ENCODE measurements around the gene CLIP2. TPM values are rescaled to one million over a fixed set of nuclear protein-coding genes. Genes with fewer than 3 reads are reported as not detected.

CLIP2 gene
- total and polyA plus RNA-seq, 2 of the 4 experiments (the other 2 are of a cell fraction), result 18.1 to 20.7 TPM

- DNase-seq, result peak; percentile 61
- no peaks in the 10 kb centered on the region for H3K9me1 ChIP-seq (ENCODE audit: insufficient read depth, low read length)
- ChIA-PET CTCF (interaction anchor here (0.6 to 1.1 kb wide), 5 partner anchors 9 to 201 kb away, joined by 3 to 4 read pairs (median 3); no protein-coding TSS in a partner anchor), POLR2A (ENCODE audit: unreplicated experiment) (no interaction called here)
- peak overlapping the region; percentile 85 for H2AFZ ChIP-seq (replicated peaks; ENCODE audit: low read length, poor library complexity)
- H2BK15ac ChIP-seq (ENCODE audit: low read depth, low read length), result no peak overlapping the region
- H4K5ac ChIP-seq (ENCODE audit: low read depth, low read length), result no peak overlapping the region; the same call in 1 of the 2 replicates
- in situ Hi-C loops (cut with MboI; ENCODE audit: low sequenced_read_pairs) (no loop called here), dilution Hi-C loops (cut with HindIII; ENCODE audit: low sequenced_read_pairs, unreplicated experiment) (no loop called here), intact Hi-C loops (cut with micrococcal nuclease) (loop anchor here (2.0 to 10.0 kb wide), 3 partner anchors 127 to 257 kb away; no protein-coding TSS in a partner anchor)
- peaks cover 1% of the 10 kb centered on the region; the same call in 1 of the 2 replicates for H3K4me1 ChIP-seq (ENCODE audit: control insufficient read depth, insufficient read depth, low read length)
- H3K18ac ChIP-seq (ENCODE audit: low read depth, low read length), result no peak overlapping the region
- BruUV-seq (replicated peaks), result no TSS peak
- H3K14ac ChIP-seq (replicated peaks; ENCODE audit: low read depth, low read length), result no peak overlapping the region
- no peak overlapping the region; the same call in 1 of the 2 replicates for H4K91ac ChIP-seq (ENCODE audit: insufficient read depth, low read depth, low read length)
- peak; percentile 99 for ATAC-seq (ENCODE audit: low read depth)
- H3K9me3 ChIP-seq (ENCODE audit: control insufficient read depth, insufficient read depth, low read length), result no peaks in the 10 kb centered on the region
- H3K23ac ChIP-seq (ENCODE audit: low read depth, low read length), result no peak overlapping the region
- TF ChIP-seq MXI1 (IDR thresholded peaks at IDR 0.05; ENCODE audit: borderline replicate concordance, low read depth, low read length) (peak; percentile 74), MAZ (IDR thresholded peaks at IDR 0.05; ENCODE audit: borderline replicate concordance, low read depth, low read length) (no peak; the same call in 1 of the 2 replicates), POLR2A (IDR thresholded peaks at IDR 0.05; ENCODE audit: low read depth, low read length) (peak; percentile 57), MAFK (IDR thresholded peaks at IDR 0.05; ENCODE audit: low read depth, low read length) (no peak), SMC3 (IDR thresholded peaks at IDR 0.05; ENCODE audit: low read depth, low read length) (peak; percentile 97), FOS (IDR thresholded peaks at IDR 0.05; ENCODE audit: low read depth, low read length) (no peak), RAD21 (IDR thresholded peaks at IDR 0.05; ENCODE audit: low read length) (peak; percentile 99), RFX5 (IDR thresholded peaks at IDR 0.05; ENCODE audit: low read depth, low read length) (no peak), BHLHE40 (IDR thresholded peaks at IDR 0.05; ENCODE audit: low read depth, low read length) (no peak), RCOR1 (IDR thresholded peaks at IDR 0.05; ENCODE audit: insufficient replicate concordance, low read length) (no peak), CEBPB (IDR thresholded peaks at IDR 0.05; ENCODE audit: low read depth, low read length) (no peak)
- TF ChIP-seq, protein P1, sequence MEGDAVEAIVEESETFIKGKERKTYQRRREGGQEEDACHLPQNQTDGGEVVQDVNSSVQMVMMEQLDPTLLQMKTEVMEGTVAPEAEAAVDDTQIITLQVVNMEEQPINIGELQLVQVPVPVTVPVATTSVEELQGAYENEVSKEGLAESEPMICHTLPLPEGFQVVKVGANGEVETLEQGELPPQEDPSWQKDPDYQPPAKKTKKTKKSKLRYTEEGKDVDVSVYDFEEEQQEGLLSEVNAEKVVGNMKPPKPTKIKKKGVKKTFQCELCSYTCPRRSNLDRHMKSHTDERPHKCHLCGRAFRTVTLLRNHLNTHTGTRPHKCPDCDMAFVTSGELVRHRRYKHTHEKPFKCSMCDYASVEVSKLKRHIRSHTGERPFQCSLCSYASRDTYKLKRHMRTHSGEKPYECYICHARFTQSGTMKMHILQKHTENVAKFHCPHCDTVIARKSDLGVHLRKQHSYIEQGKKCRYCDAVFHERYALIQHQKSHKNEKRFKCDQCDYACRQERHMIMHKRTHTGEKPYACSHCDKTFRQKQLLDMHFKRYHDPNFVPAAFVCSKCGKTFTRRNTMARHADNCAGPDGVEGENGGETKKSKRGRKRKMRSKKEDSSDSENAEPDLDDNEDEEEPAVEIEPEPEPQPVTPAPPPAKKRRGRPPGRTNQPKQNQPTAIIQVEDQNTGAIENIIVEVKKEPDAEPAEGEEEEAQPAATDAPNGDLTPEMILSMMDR (conservative IDR thresholded peaks at IDR 0.05; ENCODE audit: low read depth, low read length), result peak; percentile 96
- no peak overlapping the region for H3K9ac ChIP-seq (ENCODE audit: low read depth, low read length)
- no peak overlapping the region for H2AK5ac ChIP-seq (ENCODE audit: low read depth, low read length)
- no peak overlapping the region; the same call in 1 of the 2 replicates for H3K4ac ChIP-seq (ENCODE audit: low read depth, low read length)
- no peak overlapping the region for H3K56ac ChIP-seq (ENCODE audit: extremely low read depth, insufficient read depth, low read length)
- H2BK120ac ChIP-seq (ENCODE audit: low read depth, low read length), result no peak overlapping the region
- peak overlapping the region; percentile 90 for H2AK9ac ChIP-seq (replicated peaks; ENCODE audit: low read depth, low read length, poor library complexity)
- H3K79me1 ChIP-seq (ENCODE audit: low read depth in 1 of 2, low read length in 2 of 2), result no peaks in the 10 kb centered on the region
- no peak overlapping the region for H3K4me3 ChIP-seq (ENCODE audit: insufficient read depth, low read depth, low read length)
- H3K27ac ChIP-seq (ENCODE audit: insufficient read depth, low read length), result no peak overlapping the region
- H2BK20ac ChIP-seq (ENCODE audit: low read depth, low read length), result no peak overlapping the region
- WGBS, 2 experiments (ENCODE audit: extremely low coverage in 2 of 2, insufficient read length in 1 of 2), result 20% methylated on average over 4 of the region's 16 CpGs; no CpG with 5 or more reads in 1 of the 2 experiments
- no peak overlapping the region for H2BK5ac ChIP-seq (ENCODE audit: low read depth, low read length, poor library complexity, severe bottlenecking)
- no peaks in the 10 kb centered on the region for H4K20me1 ChIP-seq (ENCODE audit: insufficient read depth, low read length)
- H3K4me2 ChIP-seq (ENCODE audit: low read depth, low read length), result no peak overlapping the region
- no peaks in the 10 kb centered on the region for H3K27me3 ChIP-seq (ENCODE audit: control insufficient read depth, insufficient read depth, low read length)
- no peak overlapping the region for H4K8ac ChIP-seq (ENCODE audit: low read depth in 2 of 2, low read length in 2 of 2)
- H3K36me3 ChIP-seq (ENCODE audit: control insufficient read depth, insufficient read depth, low read length), result no peaks in the 10 kb centered on the region
Observed at GRCh38 chr7:74417419-74417971, 128.3 kb downstream of the CLIP2 start.
